Measurements from ENCODE around the gene DSG2.

DSG2 gene

GRCh38 chr18:31553800-31554199 lies 55.8 kb downstream of the DSG2 start:
- Histone ChIP-seq H3K4me3 (ENCODE audit: extremely low read depth, insufficient read depth, low read length, poor library complexity, severe bottlenecking) (no peak overlapping the region), H3K36me3 (ENCODE audit: control insufficient read depth, insufficient read depth, low read length) (no peaks in the 10 kb centered on the region), H3K4me1 (ENCODE audit: control insufficient read depth, insufficient read depth, low read length, poor library complexity, severe bottlenecking) (no peaks in the 10 kb centered on the region), H3K9me3 (ENCODE audit: control insufficient read depth, low read length) (no peaks in the 10 kb centered on the region), H3K27ac (ENCODE audit: low read depth, low read length, severe bottlenecking) (no peak overlapping the region)
- WGBS, 2 experiments (ENCODE audit: insufficient coverage in 2 of 2) = 52 to 87% methylated on average over 3 to 4 of the region's 6 CpGs

GRCh38 chr18:31554776-31555175 lies 56.8 kb downstream of the DSG2 start:
- Histone ChIP-seq H3K36me3 (ENCODE audit: control insufficient read depth, insufficient read depth, low read length) (no peaks in the 10 kb centered on the region), H3K9me3 (ENCODE audit: control insufficient read depth, low read length) (no peaks in the 10 kb centered on the region), H3K4me1 (ENCODE audit: control insufficient read depth, insufficient read depth, low read length, poor library complexity, severe bottlenecking) (no peaks in the 10 kb centered on the region), H3K4me3 (ENCODE audit: extremely low read depth, insufficient read depth, low read length, poor library complexity, severe bottlenecking) (no peak overlapping the region), H3K27ac (ENCODE audit: low read depth, low read length, severe bottlenecking) (no peak overlapping the region)
- WGBS, 2 experiments (ENCODE audit: insufficient coverage in 2 of 2) = 65 to 85% methylated on average over 2 to 4 of the region's 5 CpGs

GRCh38 chr18:31555971-31556747 lies 58.2 kb downstream of the DSG2 start:
- Histone ChIP-seq H3K4me1 (ENCODE audit: control insufficient read depth, insufficient read depth, low read length, poor library complexity, severe bottlenecking) (no peaks in the 10 kb centered on the region), H3K9me3 (ENCODE audit: control insufficient read depth, low read length) (no peaks in the 10 kb centered on the region), H3K4me3 (ENCODE audit: extremely low read depth, insufficient read depth, low read length, poor library complexity, severe bottlenecking) (no peak overlapping the region), H3K27ac (ENCODE audit: low read depth, low read length, severe bottlenecking) (no peak overlapping the region), H3K36me3 (ENCODE audit: control insufficient read depth, insufficient read depth, low read length) (no peaks in the 10 kb centered on the region)
- WGBS, 2 experiments (ENCODE audit: insufficient coverage in 2 of 2) = 0 to 29% methylated on average over 1 to 4 of the region's 7 CpGs

GRCh38 chr18:31557446-31557845 lies 59.5 kb downstream of the DSG2 start:
- Histone ChIP-seq H3K9me3 (ENCODE audit: control insufficient read depth, low read length) (no peaks in the 10 kb centered on the region), H3K4me1 (ENCODE audit: control insufficient read depth, insufficient read depth, low read length, poor library complexity, severe bottlenecking) (no peaks in the 10 kb centered on the region), H3K36me3 (ENCODE audit: control insufficient read depth, insufficient read depth, low read length) (no peaks in the 10 kb centered on the region), H3K4me3 (ENCODE audit: extremely low read depth, insufficient read depth, low read length, poor library complexity, severe bottlenecking) (no peak overlapping the region), H3K27ac (ENCODE audit: low read depth, low read length, severe bottlenecking) (no peak overlapping the region)
- 82% methylated on average over 2 of the region's 3 CpGs; no CpG with 5 or more reads in 1 of the 2 experiments for WGBS, 2 experiments (ENCODE audit: insufficient coverage in 2 of 2)

- Histone ChIP-seq H3K36me3 (ENCODE audit: control insufficient read depth, insufficient read depth, low read length) (no peaks in the 10 kb centered on the region), H3K4me3 (ENCODE audit: extremely low read depth, insufficient read depth, low read length, poor library complexity, severe bottlenecking) (no peak overlapping the region), H3K9me3 (ENCODE audit: control insufficient read depth, low read length) (no peaks in the 10 kb centered on the region), H3K4me1 (ENCODE audit: control insufficient read depth, insufficient read depth, low read length, poor library complexity, severe bottlenecking) (no peaks in the 10 kb centered on the region), H3K27ac (ENCODE audit: low read depth, low read length, severe bottlenecking) (no peak overlapping the region)
- 92 to 98% methylated on average over 7 to 8 of the region's 9 CpGs for WGBS, 2 experiments (ENCODE audit: insufficient coverage in 2 of 2)
These were observed 60.6 kb downstream of the DSG2 start for GRCh38 chr18:31558567-31558966.

- Histone ChIP-seq H3K4me1 (ENCODE audit: control insufficient read depth, insufficient read depth, low read length, poor library complexity, severe bottlenecking) (no peaks in the 10 kb centered on the region), H3K9me3 (ENCODE audit: control insufficient read depth, low read length) (no peaks in the 10 kb centered on the region), H3K27ac (ENCODE audit: low read depth, low read length, severe bottlenecking) (no peak overlapping the region), H3K4me3 (ENCODE audit: extremely low read depth, insufficient read depth, low read length, poor library complexity, severe bottlenecking) (no peak overlapping the region), H3K36me3 (ENCODE audit: control insufficient read depth, insufficient read depth, low read length) (no peaks in the 10 kb centered on the region)
- 66 to 88% methylated on average over 2 to 4 of the region's 4 CpGs for WGBS, 2 experiments (ENCODE audit: insufficient coverage in 2 of 2)
These were observed 64.7 kb downstream of the DSG2 start for GRCh38 chr18:31562726-31563125.

- Histone ChIP-seq H3K36me3 (ENCODE audit: control insufficient read depth, insufficient read depth, low read length) (no peaks in the 10 kb centered on the region), H3K4me3 (ENCODE audit: extremely low read depth, insufficient read depth, low read length, poor library complexity, severe bottlenecking) (no peak overlapping the region)
- no CpG with 5 or more reads among the region's 1 CpG for WGBS, 2 experiments (ENCODE audit: insufficient coverage in 2 of 2)
These were observed 65.8 kb downstream of the DSG2 start for GRCh38 chr18:31563778-31564177.

GRCh38 chr18:31565345-31565744 lies 67.4 kb downstream of the DSG2 start:
- no peak overlapping the region for H3K4me3 ChIP-seq (ENCODE audit: extremely low read depth, insufficient read depth, low read length, poor library complexity, severe bottlenecking)
- no peak overlapping the region for H3K27ac ChIP-seq (ENCODE audit: low read depth, low read length, severe bottlenecking)
- no peaks in the 10 kb centered on the region for H3K36me3 ChIP-seq (ENCODE audit: control insufficient read depth, insufficient read depth, low read length)
- no peaks in the 10 kb centered on the region for H3K4me1 ChIP-seq (ENCODE audit: control insufficient read depth, insufficient read depth, low read length, poor library complexity, severe bottlenecking)
- 88 to 96% methylated on average over 2 of the region's 2 CpGs for WGBS, 2 experiments (ENCODE audit: insufficient coverage in 2 of 2)
- H3K9me3 ChIP-seq (ENCODE audit: control insufficient read depth, low read length) = no peaks in the 10 kb centered on the region

More at GRCh38 chr18:31563778-31564177, 65.8 kb downstream of the DSG2 start:
- Histone ChIP-seq H3K27ac (ENCODE audit: low read depth, low read length, severe bottlenecking) (no peak overlapping the region), H3K9me3 (ENCODE audit: control insufficient read depth, low read length) (no peaks in the 10 kb centered on the region), H3K4me1 (ENCODE audit: control insufficient read depth, insufficient read depth, low read length, poor library complexity, severe bottlenecking) (no peaks in the 10 kb centered on the region)

GRCh38 chr18:31565782-31566512 lies 68.0 kb downstream of the DSG2 start:
- Histone ChIP-seq H3K4me3 (ENCODE audit: extremely low read depth, insufficient read depth, low read length, poor library complexity, severe bottlenecking) (no peak overlapping the region), H3K36me3 (ENCODE audit: control insufficient read depth, insufficient read depth, low read length) (no peaks in the 10 kb centered on the region), H3K27ac (ENCODE audit: low read depth, low read length, severe bottlenecking) (no peak overlapping the region), H3K4me1 (ENCODE audit: control insufficient read depth, insufficient read depth, low read length, poor library complexity, severe bottlenecking) (no peaks in the 10 kb centered on the region), H3K9me3 (ENCODE audit: control insufficient read depth, low read length) (no peaks in the 10 kb centered on the region)
- 80 to 92% methylated on average over 6 to 7 of the region's 10 CpGs for WGBS, 2 experiments (ENCODE audit: insufficient coverage in 2 of 2)

GRCh38 chr18:31566576-31567306 lies 68.8 kb downstream of the DSG2 start:
- no peaks in the 10 kb centered on the region for H3K4me1 ChIP-seq (ENCODE audit: control insufficient read depth, insufficient read depth, low read length, poor library complexity, severe bottlenecking)
- no peak overlapping the region for H3K4me3 ChIP-seq (ENCODE audit: extremely low read depth, insufficient read depth, low read length, poor library complexity, severe bottlenecking)
- H3K36me3 ChIP-seq (ENCODE audit: control insufficient read depth, insufficient read depth, low read length) = no peaks in the 10 kb centered on the region
- WGBS, 2 experiments (ENCODE audit: insufficient coverage in 2 of 2) = 56 to 67% methylated on average over 3 of the region's 4 CpGs
- no peaks in the 10 kb centered on the region for H3K9me3 ChIP-seq (ENCODE audit: control insufficient read depth, low read length)
- no peak overlapping the region for H3K27ac ChIP-seq (ENCODE audit: low read depth, low read length, severe bottlenecking)
